Brain microvascular endothelial cell (primary cell): Measurements from ENCODE around the gene GRXCR1.

Experiments
- DNase-seq: peaks from one replicate; pipeline ENCODE4 v3.0.0-alpha.2; 2020
- H3K27ac ChIP-seq: fragments of 250-450 bp; sonication (Bioruptor Pico); 2 replicates; pipeline ENCODE4 v1.5.1; 2020; ENCODE audit warnings: mild to moderate bottlenecking, moderate library complexity
- H3K27me3 ChIP-seq: fragments of 250-450 bp; sonication (Bioruptor Pico); replicated peaks from 2 replicates; pipeline ENCODE4 v1.5.1; 2020; ENCODE audit warnings: mild to moderate bottlenecking
- H3K36me3 ChIP-seq: fragments of 250-450 bp; sonication (Bioruptor Pico); replicated peaks from 2 replicates; pipeline ENCODE4 v1.5.1; 2020; ENCODE audit warnings: mild to moderate bottlenecking
- H3K4me3 ChIP-seq: 2 replicates; pipeline ENCODE4 v1.5.1; 2011; ENCODE audit warnings: low read depth, mild to moderate bottlenecking, control low read depth, low read length, moderate library complexity
- CTCF ChIP-seq: IDR thresholded peaks from 2 replicates; pipeline ENCODE4 v1.5.1; 2011; ENCODE audit warnings: low read depth, mild to moderate bottlenecking, moderate library complexity, low read length, control low read depth, inconsistent platforms; ENCODE audit errors: missing control alignments
- in situ Hi-C: cut with HindIII; loops from 2 replicates; pipeline ENCODE4 v1.10.0; 2017; ENCODE audit warnings: low sequenced_read_pairs, low pct_ligation_motif_present

The GRXCR1 gene

GRCh38 chr4:42914937-42915336 lies 22.4 kb downstream of the GRXCR1 start:
- H3K27me3 ChIP-seq: no peaks in the 10 kb centered on the region
- H3K36me3 ChIP-seq: no peaks in the 10 kb centered on the region
- no peak overlapping the region for H3K27ac ChIP-seq
- no peak overlapping the region for H3K4me3 ChIP-seq
- no peak for TF ChIP-seq CTCF
- in situ Hi-C loops: no loop called here
- no peak for DNase-seq

- H3K36me3 ChIP-seq: no peaks in the 10 kb centered on the region
- no peak overlapping the region for H3K27ac ChIP-seq
- H3K27me3 ChIP-seq: no peaks in the 10 kb centered on the region
- in situ Hi-C loops: no loop called here
- TF ChIP-seq CTCF: no peak
- no peak for DNase-seq
- H3K4me3 ChIP-seq: no peak overlapping the region
Observed at GRCh38 chr4:42915484-42915883, 23.0 kb downstream of the GRXCR1 start.

DNA sequence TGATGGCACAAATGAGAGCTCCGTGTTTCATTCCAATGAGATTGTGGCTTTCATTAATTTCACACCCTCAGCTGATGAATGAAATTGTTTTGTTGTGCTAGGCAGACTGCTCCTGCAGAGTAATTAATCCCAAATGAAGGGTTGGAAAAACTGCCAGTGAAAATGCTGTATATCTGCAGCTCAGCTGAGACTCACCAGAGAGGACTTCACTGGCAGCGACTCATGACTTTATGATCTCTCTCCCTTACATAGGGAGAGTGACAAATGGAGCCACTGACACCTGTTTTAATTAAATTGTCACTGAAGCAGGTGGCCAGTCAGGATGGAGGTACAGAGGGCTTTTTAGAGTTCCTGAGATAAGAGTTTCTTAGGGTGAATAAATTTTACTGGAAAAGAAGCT lies 24.8 kb downstream of the GRXCR1 start:
- Histone ChIP-seq H3K27ac (no peak overlapping the region), H3K4me3 (no peak overlapping the region), H3K27me3 (no peaks in the 10 kb centered on the region), H3K36me3 (no peaks in the 10 kb centered on the region)
- in situ Hi-C loops: no loop called here
- no peak for DNase-seq
- TF ChIP-seq CTCF: no peak

DNA sequence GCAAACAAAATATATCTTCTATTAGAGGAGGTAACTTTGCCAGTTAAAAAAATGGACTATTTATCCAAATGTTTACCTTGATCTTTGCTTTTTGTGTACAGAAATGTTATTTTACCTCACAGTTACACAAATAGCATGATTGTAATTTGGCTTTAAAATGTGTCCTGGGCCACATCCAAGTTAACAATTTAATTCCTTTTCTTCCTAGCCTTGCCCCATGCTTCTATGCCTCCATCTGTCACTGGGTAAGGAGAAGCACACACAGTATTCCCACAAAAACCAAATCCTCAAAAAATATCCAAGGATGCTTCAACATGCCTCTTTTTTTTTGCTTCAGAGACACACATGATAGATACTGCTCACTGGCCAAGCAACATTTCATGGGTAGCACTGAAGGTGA lies 30.9 kb downstream of the GRXCR1 start:
- Histone ChIP-seq H3K27me3 (no peaks in the 10 kb centered on the region), H3K27ac (no peak overlapping the region), H3K36me3 (no peaks in the 10 kb centered on the region), H3K4me3 (no peak overlapping the region)
- no peak for DNase-seq
- in situ Hi-C loops: no loop called here
- TF ChIP-seq CTCF: no peak

GRCh38 chr4:42925921-42926320 lies 33.4 kb downstream of the GRXCR1 start:
- H3K36me3 ChIP-seq: no peaks in the 10 kb centered on the region
- in situ Hi-C loops: no loop called here
- TF ChIP-seq CTCF: no peak

GRCh38 chr4:42927946-42928345 lies 35.4 kb downstream of the GRXCR1 start:
- Histone ChIP-seq H3K27me3 (no peaks in the 10 kb centered on the region), H3K4me3 (no peak overlapping the region), H3K36me3 (no peaks in the 10 kb centered on the region), H3K27ac (no peak overlapping the region)
- TF ChIP-seq CTCF: no peak
- DNase-seq: no peak
- in situ Hi-C loops: no loop called here

More at GRCh38 chr4:42925921-42926320, 33.4 kb downstream of the GRXCR1 start:
- Histone ChIP-seq H3K27me3 (no peaks in the 10 kb centered on the region), H3K27ac (no peak overlapping the region), H3K4me3 (no peak overlapping the region)
- no peak for DNase-seq
